NCI-H1092 (cell line): Measurements from ENCODE around the gene CERS6.

Source experiments
- DNase-seq: peaks from one replicate; lab custom pipeline; 2025; lab: John Stamatoyannopoulos, UW

CERS6 gene

GRCh38 chr2:168801961-168802858 lies 346.1 kb downstream of the CERS6 start, which contains the start of gene NOSTRIN:
TSS of gene NOSTRIN (plus strand) at chr2:168802637. CDS start at chr2:168802647, 10 bp downstream.
- DNase-seq, result no peak

GRCh38 chr2:168802859-168803725 lies 347.0 kb downstream of the CERS6 start:
- DNase-seq, result no peak

- no peak for DNase-seq
These were observed 348.1 kb downstream of the CERS6 start for GRCh38 chr2:168804214-168804613.

DNA sequence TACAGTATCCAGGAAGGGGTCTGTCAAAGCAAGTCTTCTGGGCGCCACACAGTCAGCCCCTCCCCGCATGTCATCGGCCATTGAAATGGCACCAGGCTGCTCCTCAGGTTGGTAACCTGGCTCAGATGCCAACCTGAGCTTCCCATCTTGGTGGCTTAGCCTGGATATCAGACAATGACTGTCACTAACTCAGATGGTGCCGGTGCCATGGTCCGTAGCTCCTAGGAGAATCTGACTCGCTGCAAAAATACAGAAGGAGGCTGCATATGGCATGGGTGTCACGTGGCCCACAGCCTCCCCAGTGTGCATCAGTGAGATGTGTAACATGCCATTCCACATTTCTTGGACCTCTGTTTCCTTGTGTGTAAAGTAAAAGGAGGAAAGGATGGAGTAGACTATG lies 349.5 kb downstream of the CERS6 start:
- DNase-seq, result no peak

DNA sequence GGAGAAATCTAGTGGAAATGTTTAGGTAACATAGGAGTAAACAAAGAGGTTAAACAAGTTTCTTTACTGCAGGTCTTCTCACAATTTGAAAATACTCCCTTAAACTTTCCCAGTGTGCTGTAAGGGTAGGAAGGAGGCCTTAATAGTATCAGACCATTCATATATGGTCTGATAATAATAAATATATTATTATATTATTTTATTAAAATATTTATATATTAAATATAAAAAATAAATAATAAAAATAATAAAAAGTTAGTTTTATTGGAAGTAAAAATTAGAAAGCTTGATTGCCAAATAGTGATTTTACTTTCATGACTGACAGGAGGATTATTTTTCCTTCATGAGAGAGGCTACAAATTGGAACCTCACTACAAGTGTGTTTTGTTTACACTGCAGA lies 353.5 kb downstream of the CERS6 start:
- no peak for DNase-seq

- no peak for DNase-seq
These were observed 354.2 kb downstream of the CERS6 start for GRCh38 chr2:168810235-168810634.

- no peak for DNase-seq
These were observed 355.6 kb downstream of the CERS6 start for GRCh38 chr2:168811696-168812095.

- no peak for DNase-seq
These were observed 358.0 kb downstream of the CERS6 start for GRCh38 chr2:168814046-168814445.

DNA sequence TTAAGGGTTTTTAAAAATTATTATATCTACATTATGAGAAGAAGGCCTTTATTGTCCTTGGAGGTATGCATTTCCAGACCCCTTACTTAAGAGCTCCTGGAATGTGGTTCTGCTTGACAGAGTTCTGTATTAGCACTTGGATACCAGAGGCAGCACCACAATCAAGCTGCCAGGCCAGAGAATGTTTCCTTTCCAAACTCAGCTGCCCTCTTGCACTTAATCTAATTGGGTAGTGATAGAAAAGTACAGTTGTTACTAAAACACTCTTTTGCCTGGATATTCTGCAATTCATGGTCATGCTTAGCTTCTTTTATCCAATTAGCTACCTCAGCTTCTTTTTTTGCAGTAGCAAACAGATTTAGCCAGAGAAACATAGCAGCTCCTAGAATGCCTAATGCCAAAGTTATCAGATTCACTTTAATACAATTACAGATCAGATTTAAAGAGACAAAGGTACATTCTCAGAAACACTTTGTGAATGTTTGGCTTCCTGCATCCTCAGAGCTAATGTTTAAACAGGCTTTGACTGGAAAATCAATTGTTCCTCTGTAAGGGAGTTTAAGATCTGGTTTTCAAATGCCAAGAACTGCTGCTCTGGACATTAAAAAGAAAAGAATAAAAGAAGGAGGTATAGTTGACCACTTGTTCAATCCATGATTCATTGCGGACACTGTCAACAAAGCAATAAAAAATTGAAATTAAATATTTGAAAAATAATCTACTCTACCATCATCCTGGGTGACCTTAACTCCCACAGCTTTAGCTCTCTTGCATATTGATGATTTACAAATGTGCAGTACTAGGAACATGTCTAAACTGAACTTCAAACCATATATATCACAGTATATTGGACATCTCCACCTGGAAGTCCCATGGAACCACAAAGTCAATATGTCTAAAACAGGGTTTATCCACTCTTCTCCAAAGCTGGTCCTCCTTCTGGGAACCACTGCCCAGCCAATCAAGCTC lies 359.2 kb downstream of the CERS6 start:
- DNase-seq, result no peak

GRCh38 chr2:168816369-168816768 lies 360.3 kb downstream of the CERS6 start:
- DNase-seq, result no peak

- no peak for DNase-seq
These were observed 363.1 kb downstream of the CERS6 start for GRCh38 chr2:168819050-168819715.

- no peak for DNase-seq
These were observed 363.9 kb downstream of the CERS6 start for GRCh38 chr2:168819829-168820489.

DNA sequence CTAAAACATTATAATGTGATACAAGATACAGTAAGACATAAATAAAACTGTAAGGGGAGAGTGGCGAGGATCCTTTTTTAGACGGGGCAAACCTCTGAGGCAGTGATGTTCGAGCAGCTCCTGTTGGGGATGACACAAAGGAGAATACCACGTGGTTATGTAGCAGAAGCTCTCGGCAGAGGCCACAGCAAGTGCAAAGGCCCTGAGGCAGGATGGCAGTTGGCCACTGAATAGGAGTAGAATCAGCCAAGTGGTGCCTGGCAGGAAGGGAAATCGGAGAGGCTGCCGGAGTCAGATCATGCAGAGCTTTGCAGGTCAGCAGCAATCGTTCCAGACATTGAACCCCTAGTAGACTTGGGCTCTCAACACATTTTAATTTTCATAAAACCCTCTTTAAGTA lies 365.5 kb downstream of the CERS6 start:
- DNase-seq, result no peak

DNA sequence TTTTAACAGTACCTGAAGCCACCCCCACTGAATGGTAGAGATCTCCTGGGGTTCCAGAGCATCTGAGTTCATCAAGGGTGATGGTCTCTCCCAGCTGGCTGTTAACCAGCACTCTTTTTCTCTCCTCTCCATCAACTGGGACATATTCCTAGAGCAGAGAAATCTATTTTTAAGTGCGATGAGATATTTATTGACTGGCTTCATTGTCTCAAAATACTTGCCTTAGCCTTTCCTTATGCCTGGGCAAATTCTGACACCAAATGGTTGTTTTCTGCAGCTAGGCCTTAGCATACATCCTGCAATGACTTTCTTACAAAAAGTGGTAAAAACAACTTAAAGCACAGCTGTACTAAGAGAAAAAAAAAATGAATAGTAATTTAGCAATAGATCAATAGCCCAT lies 365.9 kb downstream of the CERS6 start:
- no peak for DNase-seq
